Stimulated activated CD8-positive, alpha-beta memory T cell treated with anti-CD3 and anti-CD28 coated beads, Interleukin-2, amount 100 ng/mL, for 1 hour (primary cell): Measurements from ENCODE around the gene LGALS8.

Source experiments
- DNase-seq, 2 donors: peaks; one replicate each; pipeline ENCODE4 v3.0.0-alpha.2; 2020; ENCODE audit warnings: low read depth in 2 of 2

The LGALS8 gene

GRCh38 chr1:236589531-236589930 lies 65.7 kb downstream of the LGALS8 start:
- DNase-seq: no peak

DNA sequence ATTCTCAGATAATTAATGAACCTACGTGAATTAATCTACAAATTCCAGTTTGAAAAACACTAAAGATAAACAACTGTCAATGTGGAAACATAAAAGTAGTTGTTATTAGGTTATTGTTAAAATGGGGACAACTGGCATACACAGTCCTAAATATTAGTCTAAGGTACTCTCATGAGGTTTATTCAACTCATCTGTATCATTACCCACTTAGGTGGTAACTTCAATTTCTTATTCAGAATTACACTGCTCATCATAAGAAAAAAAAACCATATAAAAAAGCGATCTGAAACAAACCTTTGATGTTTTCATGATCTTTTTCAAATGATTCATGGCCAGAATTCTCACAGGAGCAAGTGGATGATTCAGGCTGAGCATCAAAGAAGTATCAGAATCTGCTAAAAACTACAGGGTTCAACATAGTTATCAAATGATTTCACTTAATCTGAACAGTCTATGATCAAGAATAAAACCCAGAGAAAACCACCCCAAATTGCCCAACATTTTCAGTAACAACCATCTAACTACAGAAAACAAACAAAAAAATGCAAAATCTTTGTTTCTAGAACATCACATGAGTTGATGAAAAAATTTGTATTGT lies 66.9 kb downstream of the LGALS8 start:
- no peak for DNase-seq

GRCh38 chr1:236602171-236602570 lies 78.4 kb downstream of the LGALS8 start:
- no peak for DNase-seq
